ENCODE results near the gene PARD6G.
"Not testable (repeated sequence)": the region's sequence is repeated elsewhere in the genome, so short reads cannot be mapped to it uniquely, and the experiment has no call there.

The PARD6G gene, protein sequence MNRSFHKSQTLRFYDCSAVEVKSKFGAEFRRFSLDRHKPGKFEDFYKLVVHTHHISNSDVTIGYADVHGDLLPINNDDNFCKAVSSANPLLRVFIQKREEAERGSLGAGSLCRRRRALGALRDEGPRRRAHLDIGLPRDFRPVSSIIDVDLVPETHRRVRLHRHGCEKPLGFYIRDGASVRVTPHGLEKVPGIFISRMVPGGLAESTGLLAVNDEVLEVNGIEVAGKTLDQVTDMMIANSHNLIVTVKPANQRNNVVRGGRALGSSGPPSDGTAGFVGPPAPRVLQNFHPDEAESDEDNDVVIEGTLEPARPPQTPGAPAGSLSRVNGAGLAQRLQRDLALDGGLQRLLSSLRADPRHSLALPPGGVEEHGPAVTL

DNA sequence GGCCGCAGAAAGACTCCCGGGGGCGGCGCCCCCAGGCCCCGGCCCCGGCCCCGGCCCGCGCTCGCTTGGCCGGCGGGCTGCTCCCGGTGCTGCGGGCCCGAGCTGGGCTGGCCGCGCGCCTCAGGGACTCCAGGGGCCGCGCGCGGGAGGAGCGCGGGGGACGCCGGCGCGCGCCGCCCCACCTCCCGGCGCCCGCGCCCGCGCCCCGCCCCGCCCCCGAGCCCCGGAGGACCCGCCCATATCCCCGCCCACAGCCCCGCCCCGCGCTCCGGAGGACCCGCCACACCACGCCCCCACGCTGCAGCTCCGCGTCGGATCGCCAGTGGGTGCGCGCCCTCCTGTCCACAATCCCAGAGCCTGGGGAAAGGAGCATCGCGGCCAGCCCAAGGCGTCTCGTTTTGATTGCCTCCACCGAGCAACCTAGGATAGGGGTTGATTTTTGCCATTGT, at the start of gene PARD6G:
Gene PARD6G (minus strand): TSS at position 122 of the 449 bp plus-strand sequence. CDS start 166 bp downstream, outside the sequence.
- DNase-seq, result peak; percentile 48

DNA sequence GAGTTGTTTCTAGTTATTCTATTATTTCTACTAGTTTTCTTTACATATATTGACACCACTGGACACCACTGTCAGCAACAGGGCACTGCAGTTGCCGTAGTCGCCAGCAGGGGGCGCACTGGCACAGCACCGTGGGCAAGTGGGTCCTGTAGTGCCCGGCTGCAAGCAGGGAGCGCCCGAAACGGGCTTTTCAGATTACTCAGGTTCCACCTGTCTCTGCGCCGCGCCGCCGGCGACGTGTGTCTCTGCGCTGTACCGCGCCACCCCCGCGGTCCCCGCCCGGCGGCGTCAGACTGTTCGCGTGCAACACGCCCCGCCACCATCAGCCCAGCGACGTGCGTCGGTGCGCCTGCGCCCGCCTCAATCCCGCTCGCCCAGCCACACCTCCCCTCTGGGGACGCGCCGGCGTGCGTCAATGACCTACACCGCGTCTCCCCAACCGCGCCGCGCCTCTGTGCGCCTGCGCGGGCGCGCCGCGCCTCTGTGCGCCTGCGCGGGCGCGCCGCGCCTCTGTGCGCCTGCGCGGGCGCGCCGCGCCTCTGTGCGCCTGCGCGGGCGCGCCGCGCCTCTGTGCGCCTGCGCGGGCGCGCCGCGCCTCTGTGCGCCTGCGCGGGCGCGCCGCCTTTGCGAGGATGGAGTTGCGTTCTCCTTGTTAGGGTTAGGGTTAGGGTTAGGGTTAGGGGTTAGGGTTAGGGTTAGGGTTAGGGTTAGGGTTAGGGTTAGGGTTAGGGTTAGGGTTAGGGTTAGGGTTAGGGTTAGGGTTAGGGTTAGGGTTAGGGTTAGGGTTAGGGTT, 15.1 kb upstream of the PARD6G start:
- TF ChIP-seq, protein P1, sequence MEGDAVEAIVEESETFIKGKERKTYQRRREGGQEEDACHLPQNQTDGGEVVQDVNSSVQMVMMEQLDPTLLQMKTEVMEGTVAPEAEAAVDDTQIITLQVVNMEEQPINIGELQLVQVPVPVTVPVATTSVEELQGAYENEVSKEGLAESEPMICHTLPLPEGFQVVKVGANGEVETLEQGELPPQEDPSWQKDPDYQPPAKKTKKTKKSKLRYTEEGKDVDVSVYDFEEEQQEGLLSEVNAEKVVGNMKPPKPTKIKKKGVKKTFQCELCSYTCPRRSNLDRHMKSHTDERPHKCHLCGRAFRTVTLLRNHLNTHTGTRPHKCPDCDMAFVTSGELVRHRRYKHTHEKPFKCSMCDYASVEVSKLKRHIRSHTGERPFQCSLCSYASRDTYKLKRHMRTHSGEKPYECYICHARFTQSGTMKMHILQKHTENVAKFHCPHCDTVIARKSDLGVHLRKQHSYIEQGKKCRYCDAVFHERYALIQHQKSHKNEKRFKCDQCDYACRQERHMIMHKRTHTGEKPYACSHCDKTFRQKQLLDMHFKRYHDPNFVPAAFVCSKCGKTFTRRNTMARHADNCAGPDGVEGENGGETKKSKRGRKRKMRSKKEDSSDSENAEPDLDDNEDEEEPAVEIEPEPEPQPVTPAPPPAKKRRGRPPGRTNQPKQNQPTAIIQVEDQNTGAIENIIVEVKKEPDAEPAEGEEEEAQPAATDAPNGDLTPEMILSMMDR (IDR thresholded peaks at IDR 0.05; ENCODE audit: low read depth, low read length, missing control alignments), result peak; percentile 53
- H3K36me3 ChIP-seq (replicated peaks); H3K27ac ChIP-seq; H3K4me3 ChIP-seq (ENCODE audit: low read depth, low read length); DNase-seq; in situ Hi-C loops (cut with HindIII; ENCODE audit: low pct_ligation_motif_present, low sequenced_read_pairs); H3K27me3 ChIP-seq (replicated peaks): not testable (repeated sequence)

More for the DNA sequence above, at the start of gene PARD6G:
- Histone ChIP-seq H3K27ac (no peak within 1 kb of the TSS), H3K4me3 (ENCODE audit: low read depth, low read length) (peak within 1 kb of the TSS; percentile 67), H3K36me3 (replicated peaks) (no peaks in the 10 kb centered on the region), H3K27me3 (replicated peaks) (no peaks in the 10 kb centered on the region)
- in situ Hi-C loops (cut with HindIII; ENCODE audit: low pct_ligation_motif_present, low sequenced_read_pairs), result no loop called here
- TF ChIP-seq, protein P1 (IDR thresholded peaks at IDR 0.05; ENCODE audit: low read depth, low read length, missing control alignments), result peak; percentile 30

DNA sequence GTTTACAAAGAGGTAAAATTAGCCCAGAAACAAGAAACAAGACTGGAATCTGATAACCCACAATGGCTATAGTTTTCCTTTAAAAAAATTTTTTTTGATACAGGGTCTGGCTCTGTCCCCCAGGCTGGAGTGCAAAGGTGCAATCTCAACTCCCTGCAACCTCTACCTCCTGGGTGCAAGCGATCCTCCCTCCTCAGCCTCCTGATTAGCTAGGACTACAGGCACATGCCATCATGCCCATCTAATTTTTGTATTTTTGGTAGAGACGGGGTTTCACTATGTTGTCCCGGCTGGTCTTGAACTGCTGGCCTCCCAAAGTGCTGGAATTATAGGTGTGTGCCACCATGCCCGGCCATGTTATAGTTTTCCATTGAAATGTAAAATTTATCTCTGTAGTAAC, 12.3 kb upstream of the PARD6G start:
- in situ Hi-C loops (cut with HindIII; ENCODE audit: low pct_ligation_motif_present, low sequenced_read_pairs), result no loop called here
- H3K4me3 ChIP-seq (ENCODE audit: low read depth, low read length), result no peak overlapping the region
- H3K36me3 ChIP-seq (replicated peaks), result no peaks in the 10 kb centered on the region
- DNase-seq, result no peak
- no peak overlapping the region for H3K27ac ChIP-seq
- TF ChIP-seq, protein P1 (IDR thresholded peaks at IDR 0.05; ENCODE audit: low read depth, low read length, missing control alignments), result no peak
- no peaks in the 10 kb centered on the region for H3K27me3 ChIP-seq (replicated peaks)

DNA sequence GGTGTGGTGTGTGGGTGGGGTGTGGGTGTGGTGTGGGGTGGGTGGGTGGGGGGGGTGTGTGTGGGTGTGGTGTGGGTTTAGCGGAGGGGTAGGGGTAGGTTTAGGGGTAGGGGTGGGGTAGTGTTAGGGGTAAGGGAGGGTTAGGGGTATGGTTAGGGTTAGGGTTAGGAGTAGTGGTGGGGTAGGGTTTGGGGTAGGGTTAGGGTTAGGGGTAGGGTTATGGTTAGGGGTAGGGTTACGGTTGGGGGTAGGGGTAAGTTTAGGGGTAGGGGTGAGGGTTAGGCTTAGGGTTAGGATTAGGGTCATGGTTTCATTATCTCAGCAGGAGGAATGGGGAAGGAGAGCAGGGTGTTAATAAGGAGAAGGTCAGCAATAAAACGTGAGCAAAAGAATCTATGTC, 11.3 kb upstream of the PARD6G start:
- no peak for DNase-seq
- in situ Hi-C loops (cut with HindIII; ENCODE audit: low pct_ligation_motif_present, low sequenced_read_pairs), result no loop called here
- Histone ChIP-seq H3K27ac (no peak overlapping the region), H3K4me3 (ENCODE audit: low read depth, low read length) (no peak overlapping the region), H3K27me3 (replicated peaks) (no peaks in the 10 kb centered on the region), H3K36me3 (replicated peaks) (no peaks in the 10 kb centered on the region)
- TF ChIP-seq, protein P1 (IDR thresholded peaks at IDR 0.05; ENCODE audit: low read depth, low read length, missing control alignments), result no peak

DNA sequence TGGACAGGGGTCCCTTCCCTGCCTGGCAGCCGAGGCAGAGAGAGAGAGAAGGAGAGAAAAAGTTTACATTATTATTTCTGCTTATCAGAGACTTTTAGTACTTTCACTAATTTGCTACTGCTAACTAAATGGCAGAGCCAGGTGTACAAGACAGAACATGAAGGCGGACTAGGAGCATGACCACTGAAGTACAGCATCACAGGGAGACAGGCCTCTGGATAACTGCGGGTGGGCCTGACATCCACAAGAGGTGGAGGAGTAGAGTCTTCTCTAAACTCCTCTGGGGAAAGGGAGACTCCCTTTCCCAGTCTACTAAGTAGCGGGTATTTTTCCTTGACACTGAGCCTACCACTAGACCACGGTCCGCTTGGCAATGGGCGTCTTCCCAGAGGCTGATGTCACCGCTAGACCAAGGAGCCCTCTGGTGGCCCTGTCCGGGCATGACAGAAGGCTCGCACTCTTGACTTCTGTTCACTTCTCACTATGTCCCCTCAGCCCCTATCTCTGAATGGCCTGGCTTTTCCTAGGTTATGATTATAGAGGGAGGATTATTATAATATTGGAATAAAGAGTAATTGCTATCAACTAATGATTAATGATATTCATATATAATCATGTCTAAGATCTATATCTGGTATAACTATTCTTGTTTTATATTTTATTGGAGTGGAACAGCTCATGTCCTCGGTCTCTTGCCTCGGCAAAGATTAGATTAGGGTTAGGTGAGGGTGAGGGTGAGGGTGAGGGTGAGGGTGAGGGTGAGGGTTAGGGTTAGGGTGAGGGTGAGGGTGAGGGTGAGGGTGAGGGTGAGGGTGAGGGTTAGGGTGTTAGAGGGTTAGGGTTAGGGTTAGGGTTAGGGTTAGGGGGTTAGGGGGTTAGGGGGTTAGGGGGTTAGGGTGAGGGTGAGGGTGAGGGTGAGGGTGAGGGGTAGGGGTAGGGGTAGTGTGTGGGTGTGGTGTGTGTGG, 10.5 kb upstream of the PARD6G start:
- H3K27ac ChIP-seq; H3K36me3 ChIP-seq (replicated peaks); in situ Hi-C loops (cut with HindIII; ENCODE audit: low pct_ligation_motif_present, low sequenced_read_pairs); H3K4me3 ChIP-seq (ENCODE audit: low read depth, low read length); H3K27me3 ChIP-seq (replicated peaks): not testable (repeated sequence)
- TF ChIP-seq, protein P1 (IDR thresholded peaks at IDR 0.05; ENCODE audit: low read depth, low read length, missing control alignments), result peak; percentile 86
- DNase-seq, result peak; percentile 72

All from brain microvascular endothelial cell (primary cell).